HG03520 (cell line): Measurements from ENCODE around the gene CD34.
A peak's percentile ranks its signal among the peaks of the same experiment; 100 is the strongest.

Experiments used
- ATAC-seq: cut with Tn5 transposase; IDR thresholded peaks from one replicate; pipeline ENCODE4 v1.9.1; 2021; ENCODE audit warnings: mild to moderate bottlenecking, moderate library complexity; ENCODE audit not compliant: unreplicated experiment

The CD34 gene

DNA sequence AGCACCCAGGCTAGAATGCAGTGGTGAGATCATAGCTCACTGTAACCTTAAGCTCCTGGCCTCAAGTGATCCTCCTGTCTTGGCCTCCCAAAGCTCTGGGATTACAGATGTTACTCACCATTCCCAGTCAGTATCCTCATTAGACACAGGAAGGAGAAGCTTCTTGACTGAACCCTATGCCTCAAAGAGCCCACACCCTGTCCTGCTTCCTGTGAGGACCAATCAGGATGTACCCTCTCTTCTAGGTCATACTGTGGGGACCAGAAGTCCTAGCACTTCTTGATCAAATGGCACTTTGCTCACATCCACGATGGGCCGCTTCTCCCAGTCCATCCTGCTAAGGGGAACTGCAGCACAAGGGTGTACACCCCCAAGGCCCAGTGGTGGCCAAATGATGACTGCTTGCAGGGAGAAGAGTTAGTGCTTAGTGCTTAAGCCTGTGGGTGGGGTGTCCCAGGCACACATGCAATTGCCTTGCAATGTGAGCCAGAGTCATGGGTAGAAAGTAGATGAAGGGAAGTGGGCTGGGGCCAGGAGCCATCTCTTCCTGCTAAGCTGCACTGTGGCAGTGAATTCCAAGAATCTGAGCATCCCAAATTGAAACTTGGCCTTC, 9.8 kb downstream of the CD34 start:
- ATAC-seq, result no peak

DNA sequence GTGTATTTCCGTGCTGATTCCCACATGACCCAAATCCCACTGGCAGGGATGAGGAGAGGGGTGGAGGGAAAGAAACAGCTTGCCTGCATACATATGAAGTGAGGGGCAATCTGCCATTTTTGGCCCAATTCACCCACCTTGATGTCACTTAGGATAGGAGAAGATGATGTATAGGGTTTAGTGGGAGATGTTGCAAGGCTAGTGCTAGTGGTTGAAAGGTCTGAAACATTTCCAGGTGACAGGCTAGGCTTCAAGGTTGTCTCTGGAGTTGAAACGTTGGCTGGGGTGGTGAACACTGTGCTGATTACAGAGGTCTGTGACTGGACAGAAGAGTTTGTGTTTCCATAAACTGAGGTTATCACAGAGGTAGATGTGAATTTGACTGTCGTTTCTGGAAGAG, 12.1 kb downstream of the CD34 start:
- no peak for ATAC-seq

DNA sequence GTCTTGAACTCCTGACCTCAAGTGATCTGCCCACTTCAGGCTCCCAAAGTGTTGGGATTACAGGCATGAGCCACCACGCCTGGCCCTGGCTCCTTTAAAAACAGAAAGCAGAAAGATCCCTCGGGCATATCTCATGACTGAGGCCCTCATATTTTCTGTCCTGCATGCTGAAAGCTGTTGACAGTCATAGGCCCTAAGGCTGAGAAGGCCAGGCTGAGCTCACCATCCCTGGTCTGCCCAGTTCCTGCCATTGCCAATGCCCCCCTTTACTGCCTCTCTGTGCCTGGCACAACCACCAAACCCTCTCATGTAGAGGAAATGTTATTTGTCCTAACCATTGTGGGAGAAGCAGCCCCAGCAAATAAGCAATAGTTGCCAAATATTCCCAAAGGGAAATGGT, 12.7 kb downstream of the CD34 start:
- no peak for ATAC-seq

- ATAC-seq, result no peak
Measured at GRCh38 chr1:207897188-207897587, 13.7 kb downstream of the CD34 start.

DNA sequence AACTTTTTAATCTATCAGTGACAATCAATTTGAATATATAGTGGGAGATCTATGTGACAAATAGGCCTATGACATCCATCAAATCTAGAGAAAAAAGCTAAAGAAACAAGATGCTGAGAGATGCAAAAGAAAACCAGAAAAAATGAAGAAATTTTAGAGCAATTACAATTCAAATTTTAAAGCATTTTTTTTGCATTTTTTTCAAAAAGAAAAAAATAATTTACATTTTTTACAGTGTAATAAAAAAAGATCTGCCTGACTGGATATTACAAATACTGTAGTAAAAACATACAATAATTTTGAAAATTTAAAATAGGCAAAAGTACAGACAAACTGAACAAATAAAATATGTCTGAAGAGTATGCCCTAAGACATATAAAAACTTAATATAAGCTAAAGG, 14.4 kb downstream of the CD34 start:
- ATAC-seq, result no peak

DNA sequence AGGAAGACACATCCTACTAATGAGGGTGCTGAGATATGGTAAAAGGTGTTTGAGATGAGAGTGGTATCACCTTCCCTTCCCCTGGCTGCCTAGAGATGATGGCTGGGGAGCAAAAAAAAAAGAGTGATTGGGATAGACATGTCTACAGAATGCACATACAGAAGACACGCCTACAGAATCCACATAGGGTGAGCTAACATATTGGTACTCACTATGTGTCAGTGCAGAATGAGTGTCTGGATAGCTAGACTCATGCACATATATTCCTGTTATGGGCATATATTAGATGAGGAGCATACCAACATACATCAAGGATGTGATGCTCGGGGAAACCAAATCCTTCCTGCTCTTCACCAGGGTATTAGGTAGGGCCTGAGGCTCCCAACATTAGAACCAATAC, 16.2 kb downstream of the CD34 start:
- ATAC-seq, result no peak

GRCh38 chr1:207893737-207894582, 17.0 kb downstream of the CD34 start:
- ATAC-seq, result no peak

DNA sequence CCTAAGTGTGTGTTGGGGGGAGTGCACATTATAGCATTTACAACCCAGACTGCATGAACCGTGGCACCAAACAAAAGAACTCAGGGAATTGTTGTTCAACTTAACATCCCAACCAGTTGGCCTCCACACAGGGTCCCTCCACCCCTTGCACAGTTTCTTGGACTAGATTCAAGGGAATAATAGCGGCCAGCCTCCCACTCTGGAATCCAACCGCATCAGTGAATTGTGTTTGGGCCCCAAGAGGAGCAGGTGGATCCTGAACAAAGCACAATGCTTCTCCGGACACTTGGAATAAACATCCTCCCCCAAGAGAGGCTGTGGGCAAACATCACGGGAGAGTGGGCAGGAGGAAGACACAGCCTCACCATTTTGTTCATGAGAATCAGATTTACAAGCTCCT, 18.2 kb downstream of the CD34 start:
- no peak for ATAC-seq

GRCh38 chr1:207891148-207891547, 19.8 kb downstream of the CD34 start:
- no peak for ATAC-seq

DNA sequence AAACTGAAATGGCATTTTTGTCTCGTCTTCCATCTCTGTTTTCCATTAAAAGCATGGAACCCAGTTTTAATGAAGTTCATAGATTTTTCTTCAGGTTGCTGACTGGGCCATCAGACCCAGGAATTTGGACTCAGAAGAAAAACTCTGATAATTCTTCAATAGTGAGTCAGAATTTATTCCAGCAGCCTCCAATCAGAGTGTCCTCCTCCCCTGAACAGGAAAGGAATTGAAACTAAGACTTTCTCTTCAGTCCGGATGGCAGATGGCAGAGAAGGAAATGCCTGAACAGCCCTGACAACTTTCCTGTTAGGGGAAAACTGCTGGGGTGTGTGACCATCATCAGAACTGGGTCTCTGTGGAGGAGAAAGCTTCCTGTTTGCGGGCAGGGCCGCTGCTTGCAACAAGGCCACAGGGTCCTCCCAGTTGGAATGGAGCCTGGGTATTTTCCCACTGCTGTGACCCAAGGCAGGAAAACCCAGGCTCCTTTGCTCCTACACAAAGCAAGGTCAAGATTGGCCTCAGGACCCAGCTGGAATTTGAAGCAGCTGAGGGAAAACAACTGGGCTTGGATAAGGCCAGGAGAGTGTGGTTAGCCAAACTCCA, 20.7 kb downstream of the CD34 start:
- ATAC-seq, result no peak

DNA sequence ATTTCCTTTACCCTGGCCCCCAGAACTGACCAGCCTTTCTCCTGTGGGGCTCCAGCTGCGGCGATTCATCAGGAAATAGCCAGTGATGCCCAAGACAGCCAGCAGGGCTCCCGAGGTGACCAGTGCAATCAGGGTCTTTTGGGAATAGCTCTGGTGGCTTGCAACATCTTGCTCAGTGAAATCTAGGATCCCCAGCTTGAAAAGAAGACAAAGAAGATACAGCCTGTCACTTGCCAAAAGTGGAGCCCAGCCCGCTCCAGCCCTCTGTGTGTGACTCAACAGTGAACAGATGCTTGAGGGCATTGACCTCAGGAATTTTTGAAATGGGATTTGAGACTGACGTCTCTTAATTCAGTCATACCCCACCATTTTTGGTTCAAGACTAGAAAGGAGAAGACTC, 22.3 kb downstream of the CD34 start:
- ATAC-seq, result no peak

- ATAC-seq, result no peak
Measured at GRCh38 chr1:207887542-207888201, 23.3 kb downstream of the CD34 start.

GRCh38 chr1:207886227-207886626, 24.7 kb downstream of the CD34 start:
- no peak for ATAC-seq

- peak; percentile 68 for ATAC-seq
Measured at GRCh38 chr1:207885129-207886032, 25.5 kb downstream of the CD34 start.

GRCh38 chr1:207884266-207885029, 26.5 kb downstream of the CD34 start:
- no peak for ATAC-seq

- ATAC-seq, result no peak
Measured at GRCh38 chr1:207883660-207884250, 27.2 kb downstream of the CD34 start.

DNA sequence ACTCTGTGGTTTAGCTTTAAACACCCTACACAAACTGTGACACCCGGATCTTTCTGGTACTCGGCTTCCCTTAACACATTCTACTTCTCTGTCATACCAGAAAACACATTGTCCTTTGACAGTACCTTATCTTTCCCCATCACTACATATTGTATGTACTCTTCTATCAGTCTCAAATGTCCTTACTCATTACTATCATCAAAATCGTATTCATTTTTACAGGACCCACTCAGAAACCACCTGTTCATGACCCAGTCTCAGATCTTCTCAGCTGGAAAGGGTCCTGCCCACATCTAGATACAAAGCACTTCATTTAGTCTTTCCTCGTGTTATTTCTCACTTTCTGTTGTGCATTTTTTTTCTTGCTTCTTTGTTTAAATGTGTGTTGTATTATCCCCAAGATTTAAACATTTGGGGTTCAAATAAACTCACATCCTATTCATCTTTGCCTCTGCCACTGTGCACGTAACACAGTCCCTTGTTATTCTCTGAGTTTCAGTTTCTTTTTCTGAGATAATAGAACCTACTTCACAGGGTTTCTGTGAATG, 27.7 kb downstream of the CD34 start:
- ATAC-seq, result peak; percentile 56

GRCh38 chr1:207882692-207883091, 28.2 kb downstream of the CD34 start:
- no peak for ATAC-seq

DNA sequence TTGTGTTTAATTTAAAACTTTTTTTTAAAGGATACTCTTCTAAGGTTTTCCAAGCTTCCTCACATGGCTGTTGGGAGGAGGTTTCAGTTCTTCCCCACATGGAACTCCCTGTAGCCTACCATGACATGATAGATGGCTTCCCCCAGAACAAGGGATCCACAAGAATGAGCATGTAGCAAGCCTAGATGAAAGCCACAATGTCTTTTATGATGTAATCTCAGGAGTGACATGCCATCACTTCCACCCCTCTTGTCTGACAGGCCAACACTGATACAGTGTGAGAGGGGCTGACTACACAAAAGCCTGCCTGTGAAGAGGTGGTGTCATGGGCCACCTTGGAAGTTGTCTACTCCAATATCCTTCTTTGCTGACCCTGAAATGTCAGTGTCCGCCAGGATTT, 32.0 kb downstream of the CD34 start:
- no peak for ATAC-seq
